Epithelial cell of prostate (primary cell): ENCODE data around the gene ARSB.
"Not testable (repeated sequence)": the region's sequence is repeated elsewhere in the genome, so short reads cannot be mapped to it uniquely, and the experiment has no call there.

ENCODE experiments used
- DNase-seq: peaks from one replicate; pipeline ENCODE4 v3.0.0-alpha.2; 2011; ENCODE audit warnings: low read depth, low spot score
- H3K27ac ChIP-seq: fragments of 450-650 bp; 2 replicates; pipeline ENCODE4 v1.5.1; 2017; ENCODE audit warnings: mild to moderate bottlenecking

The ARSB gene

DNA sequence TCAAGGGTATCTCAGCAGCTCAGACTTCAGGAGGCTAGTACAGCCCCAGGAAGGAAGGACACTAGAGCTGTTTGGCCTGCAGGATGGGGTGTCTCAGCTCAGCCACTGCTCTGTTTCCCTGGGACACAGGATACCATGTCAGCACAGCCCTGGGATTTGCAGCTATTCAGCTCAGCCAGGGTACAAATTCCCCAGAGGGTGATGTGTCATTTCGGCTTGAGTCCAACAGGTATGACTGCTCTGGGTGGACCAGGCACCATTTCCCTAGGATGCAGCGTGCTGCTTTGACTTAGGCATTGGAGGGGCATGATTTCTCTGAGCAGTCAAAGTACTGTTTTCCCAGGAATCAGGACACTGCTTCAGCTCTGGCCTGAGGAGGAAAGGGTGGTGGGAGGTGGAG is 130.1 kb downstream of the ARSB start:
- H3K27ac ChIP-seq = no peak overlapping the region
- no peak for DNase-seq

DNA sequence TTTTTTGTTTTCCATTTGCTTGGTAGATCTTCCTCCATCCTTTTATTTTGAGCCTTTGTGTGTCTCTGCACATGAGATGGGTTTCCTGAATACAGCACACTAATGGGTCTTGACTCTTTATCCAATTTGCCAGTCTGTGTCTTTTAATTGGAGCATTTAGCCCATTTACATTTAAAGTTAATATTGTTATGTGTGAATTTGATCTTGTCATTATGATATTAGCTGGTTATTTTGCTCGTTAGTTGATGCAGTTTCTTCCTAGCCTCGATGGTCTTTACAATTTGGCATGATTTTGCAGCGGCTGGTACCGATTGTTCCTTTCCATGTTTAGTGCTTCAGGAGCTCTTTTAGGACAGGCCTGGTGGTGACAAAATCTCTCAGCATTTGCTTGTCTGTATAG is 133.2 kb downstream of the ARSB start:
- not testable (repeated sequence) for DNase-seq, H3K27ac ChIP-seq

DNA sequence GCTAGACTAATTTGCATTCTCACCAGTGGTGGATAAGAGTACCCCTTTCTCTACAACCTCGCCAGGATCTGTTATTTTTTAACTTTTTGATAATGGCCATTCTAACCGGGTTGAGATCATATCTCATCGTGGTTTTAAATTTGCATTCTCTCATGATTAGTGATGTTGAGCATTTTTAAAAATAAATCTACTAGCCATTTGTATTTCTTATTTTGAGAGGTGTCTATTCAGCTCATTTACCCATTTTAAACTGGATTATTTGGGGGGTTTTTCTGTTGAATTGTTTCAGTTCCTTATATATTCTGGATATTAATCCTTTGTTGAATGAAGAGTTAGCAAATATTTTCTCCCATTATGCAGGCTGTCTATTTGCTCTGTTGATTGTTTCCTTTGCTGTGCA is 139.6 kb downstream of the ARSB start:
- DNase-seq = no peak
- no peak overlapping the region for H3K27ac ChIP-seq

DNA sequence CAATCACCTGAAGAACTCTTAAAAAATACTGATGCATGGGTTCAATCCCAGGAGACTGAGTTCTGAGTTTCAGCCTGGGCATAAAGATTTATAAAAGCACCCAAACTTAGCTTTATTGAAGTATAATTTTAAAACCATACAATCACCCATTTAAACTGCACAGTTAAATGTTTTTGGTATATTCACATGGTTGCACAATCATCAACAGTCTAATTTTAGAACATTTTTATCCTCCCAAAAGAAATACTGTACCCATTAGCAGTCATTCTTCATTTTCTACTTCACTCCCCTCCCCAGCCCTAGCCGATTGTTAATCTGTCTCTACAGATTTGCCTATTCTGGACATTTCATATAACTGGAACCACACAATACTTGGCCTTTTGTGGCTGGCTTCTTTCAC is 141.7 kb downstream of the ARSB start:
- no peak overlapping the region for H3K27ac ChIP-seq
- DNase-seq = no peak

DNA sequence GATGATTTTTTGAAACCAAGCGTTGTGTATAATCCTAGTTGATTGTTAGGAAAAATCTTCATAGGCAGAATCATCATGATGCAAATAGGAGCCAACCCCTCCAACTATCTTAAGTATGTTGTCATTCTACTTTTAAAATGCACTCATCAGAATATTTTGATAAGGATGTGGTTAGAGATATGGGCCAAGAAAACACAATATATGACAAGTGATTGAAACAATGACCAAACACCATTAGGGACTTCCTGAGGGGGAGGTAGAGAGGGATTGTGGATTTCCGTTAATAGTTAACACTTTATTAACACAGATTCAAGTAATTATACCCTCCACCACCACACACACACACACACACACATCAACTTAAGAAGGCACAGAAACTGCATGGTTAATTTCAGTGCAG is 143.3 kb downstream of the ARSB start:
- no peak overlapping the region for H3K27ac ChIP-seq
- DNase-seq = no peak

DNA sequence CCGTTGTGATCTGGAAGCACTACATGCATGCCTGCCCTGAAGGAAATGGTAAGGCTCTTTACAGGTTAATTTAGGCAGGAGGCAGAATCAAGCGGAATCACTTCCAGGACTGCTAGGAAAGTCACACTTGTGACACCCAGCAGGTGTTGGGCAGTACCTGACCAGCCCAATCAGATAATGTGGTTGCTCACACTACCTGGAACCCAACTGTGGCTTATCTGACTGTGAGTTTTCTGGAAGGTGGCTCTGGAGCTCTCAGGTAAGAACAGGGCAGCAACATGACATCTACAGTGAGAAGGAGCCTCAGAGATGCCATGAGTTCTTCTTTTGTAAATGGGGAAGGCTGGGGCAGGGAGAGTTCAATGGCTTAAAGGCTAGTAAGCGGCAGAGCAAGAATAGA is 146.4 kb downstream of the ARSB start:
- H3K27ac ChIP-seq = no peak overlapping the region
- DNase-seq = no peak

DNA sequence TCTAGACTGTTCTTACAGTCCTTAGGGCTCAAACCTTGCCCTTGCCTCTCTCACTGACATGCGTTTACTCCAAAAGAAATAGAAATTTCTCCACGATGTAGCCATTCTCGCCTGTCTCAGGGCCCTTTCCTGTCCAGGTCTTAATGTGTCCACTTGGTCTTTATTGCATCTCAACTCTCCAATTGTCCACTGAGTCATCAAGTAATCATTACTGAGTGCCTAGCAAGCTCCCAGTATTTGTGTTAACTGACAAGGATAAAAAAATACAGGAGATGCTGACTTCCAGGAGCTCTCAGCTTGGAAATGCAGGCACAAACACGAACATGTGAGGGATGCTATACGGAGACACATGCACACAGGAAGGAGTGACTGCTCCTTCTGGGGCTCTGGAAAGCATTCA is 147.3 kb downstream of the ARSB start:
- H3K27ac ChIP-seq = no peak overlapping the region
- DNase-seq = no peak

DNA sequence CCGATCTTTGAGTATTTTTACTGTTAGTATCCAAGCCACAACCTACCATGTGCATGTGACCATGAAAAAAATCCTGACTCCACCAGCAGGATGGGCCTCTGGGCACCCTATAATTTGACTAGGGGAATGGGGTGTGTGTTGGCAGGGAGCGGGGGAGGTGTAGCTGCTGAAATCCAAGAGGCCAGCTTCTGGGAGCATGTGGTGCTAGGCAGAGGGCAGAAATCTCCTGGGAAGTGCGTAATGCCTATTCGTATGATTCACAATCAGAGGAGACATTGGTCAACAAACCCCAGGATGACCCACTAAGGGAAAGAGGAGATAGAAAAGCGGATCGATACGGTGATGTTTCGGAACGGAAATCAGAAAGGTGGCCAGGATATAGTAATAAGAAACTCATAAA is 149.9 kb downstream of the ARSB start:
- H3K27ac ChIP-seq = no peak overlapping the region
- DNase-seq = no peak

DNA sequence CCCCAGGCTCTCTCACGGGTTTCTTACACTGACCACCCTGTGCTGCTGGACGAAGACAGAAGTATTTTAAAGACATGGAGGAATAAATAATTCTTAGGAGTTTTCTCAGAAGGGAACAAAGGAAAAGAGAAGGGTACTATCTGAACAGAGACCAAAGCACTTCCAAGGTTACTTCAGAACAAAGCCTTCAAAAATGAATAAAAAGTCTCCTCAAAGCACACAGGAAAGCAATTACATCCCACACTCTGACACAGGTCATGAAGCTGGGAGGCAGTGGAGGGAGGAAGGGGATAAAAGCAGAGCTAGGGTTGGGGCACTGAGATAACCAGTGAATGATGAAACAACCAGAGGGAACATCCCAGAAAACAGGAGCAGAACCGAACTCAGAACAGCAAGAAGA is 151.8 kb downstream of the ARSB start:
- no peak for DNase-seq
- H3K27ac ChIP-seq = no peak overlapping the region

DNA sequence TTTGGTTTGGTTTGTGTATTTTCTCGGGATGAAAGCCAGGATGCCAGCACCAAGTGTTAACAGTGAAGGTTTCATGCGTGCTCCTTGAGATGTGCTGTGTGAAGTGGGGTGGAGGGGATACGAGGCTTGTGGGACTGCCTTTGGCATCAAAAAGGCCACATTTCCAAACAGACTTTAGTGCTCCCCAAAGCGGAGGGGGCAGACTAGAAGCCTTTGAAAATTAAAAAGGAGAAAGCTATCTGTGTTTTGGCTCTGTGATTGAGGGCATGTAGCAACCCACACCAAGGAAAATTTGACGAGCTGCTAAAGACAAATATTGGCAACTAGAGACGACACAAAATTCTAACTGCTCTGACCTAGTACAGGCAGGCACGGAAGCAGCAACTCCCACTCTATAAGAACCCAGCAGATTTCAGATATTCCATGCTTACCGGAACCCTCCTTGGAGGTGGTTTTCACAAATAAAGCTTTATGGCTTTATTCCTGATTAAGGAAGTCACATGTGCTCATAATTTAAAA is 154.5 kb downstream of the ARSB start:
- H3K27ac ChIP-seq = no peak overlapping the region
- DNase-seq = no peak

DNA sequence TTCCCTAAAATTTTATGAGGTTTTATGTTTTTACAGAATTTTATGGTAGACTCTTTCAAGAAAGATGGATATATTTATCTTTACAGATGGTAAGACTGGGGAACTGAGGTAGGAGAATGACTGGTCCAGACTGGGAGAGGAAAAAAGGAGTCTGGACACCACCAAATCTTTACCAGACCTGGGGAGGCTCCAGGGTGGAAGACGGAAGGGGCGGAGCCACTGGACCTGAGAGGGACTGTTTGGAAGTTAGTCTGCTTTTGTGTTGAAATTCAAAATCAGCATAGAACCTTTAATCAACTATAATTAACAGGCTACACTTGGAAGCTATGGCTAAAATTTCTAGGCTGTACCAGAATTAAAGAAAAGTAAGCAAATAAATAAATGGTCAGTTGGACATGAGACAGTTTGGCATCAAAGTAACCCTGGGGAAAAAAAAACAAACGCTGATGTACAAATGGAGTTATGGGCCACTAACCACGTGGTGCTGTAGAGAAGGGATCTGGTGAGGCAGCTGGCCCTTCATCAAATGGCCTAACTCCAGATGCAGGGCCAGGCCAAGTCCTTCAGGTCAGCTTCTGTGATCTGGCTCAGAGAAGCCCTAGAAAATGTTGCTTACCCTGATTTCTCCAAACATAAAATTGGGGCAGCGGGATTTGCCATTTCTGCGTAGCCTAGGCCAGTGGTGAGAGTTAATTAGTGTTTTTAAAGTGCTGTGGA is 155.1 kb downstream of the ARSB start:
- DNase-seq = no peak
- H3K27ac ChIP-seq = no peak overlapping the region

DNA sequence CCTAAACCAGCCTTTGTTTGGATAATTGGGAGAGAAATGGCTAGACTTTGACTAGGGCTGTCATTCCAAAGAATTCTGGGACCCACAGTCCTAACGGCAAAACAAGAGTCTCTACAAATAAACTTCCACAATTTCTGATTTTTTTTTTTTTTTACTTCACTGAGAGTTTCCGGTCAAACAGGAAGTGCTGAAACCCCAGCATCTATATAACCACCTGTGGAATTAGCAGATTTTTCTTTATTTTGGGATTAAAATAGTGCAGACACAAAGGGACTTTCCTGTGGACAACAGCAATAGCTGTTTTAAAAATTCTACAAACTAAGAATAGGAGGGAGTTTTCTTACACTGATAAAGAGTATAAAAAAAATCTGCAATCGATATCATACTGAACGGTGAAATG is 157.4 kb downstream of the ARSB start:
- no peak for DNase-seq
- no peak overlapping the region for H3K27ac ChIP-seq

DNA sequence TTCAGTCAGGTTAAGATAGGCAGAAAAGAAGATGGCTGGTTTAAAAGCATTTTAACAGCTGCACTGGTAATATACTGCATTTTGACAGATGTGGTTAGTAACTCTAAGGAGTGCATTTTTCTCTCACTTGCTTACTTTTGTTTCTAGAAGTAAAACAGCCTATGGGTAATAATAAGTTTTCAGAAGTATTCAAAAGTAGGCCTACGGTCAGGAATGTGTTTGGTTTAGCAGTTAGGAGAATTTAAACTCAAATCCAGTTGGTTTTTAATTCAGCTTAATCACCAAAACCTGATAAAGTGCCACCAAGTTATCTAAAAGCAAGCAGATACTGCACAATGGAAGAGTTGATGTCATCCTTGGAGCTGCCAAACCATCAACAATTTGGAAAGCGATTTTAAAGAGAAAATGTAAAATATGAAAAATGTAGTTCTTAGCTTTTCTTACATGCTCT is 160.3 kb downstream of the ARSB start:
- no peak for DNase-seq
- H3K27ac ChIP-seq = no peak overlapping the region

DNA sequence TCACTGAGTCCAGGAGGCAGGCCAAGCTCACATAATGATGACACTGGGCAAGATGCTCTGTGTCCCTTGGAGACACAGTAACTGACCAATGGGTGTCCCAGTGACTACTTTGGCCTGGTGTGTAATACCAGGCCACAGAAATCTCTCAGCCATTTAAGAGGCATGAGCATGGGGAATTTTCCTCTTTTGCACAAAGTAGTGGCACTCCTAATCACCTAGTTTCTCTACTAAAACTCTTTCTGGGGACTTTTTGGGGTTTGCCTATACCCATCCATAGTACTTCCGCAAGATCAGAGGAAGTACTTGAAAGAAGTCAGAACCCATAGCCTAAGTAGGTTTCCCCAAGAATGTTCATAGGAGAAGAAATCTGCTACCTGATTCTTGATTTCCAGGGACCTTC is 161.9 kb downstream of the ARSB start:
- no peak overlapping the region for H3K27ac ChIP-seq
- DNase-seq = no peak

DNA sequence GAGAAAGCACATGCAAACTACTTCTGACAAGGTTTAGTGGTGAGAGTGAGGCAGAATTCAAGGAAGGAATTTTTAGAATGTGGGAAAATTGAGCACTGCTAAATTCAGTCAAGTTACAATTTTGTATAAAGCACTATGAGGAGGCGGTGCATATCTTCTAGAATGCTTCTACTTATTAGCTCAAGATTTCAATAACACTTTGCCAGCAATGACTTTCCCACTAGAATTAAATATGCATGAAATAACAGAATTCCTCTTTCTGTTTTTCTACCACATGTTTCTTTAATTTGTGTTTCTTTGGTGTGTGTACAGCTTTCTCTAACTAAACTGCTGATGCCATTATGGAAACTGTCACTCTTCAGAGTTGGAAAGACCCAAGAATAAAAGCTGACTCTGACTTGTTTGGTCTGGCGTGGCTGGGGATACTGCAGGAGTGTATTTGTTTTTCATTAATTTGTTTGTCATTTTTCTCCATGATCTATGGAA is 163.5 kb downstream of the ARSB start:
- no peak for DNase-seq
- H3K27ac ChIP-seq = no peak overlapping the region

DNA sequence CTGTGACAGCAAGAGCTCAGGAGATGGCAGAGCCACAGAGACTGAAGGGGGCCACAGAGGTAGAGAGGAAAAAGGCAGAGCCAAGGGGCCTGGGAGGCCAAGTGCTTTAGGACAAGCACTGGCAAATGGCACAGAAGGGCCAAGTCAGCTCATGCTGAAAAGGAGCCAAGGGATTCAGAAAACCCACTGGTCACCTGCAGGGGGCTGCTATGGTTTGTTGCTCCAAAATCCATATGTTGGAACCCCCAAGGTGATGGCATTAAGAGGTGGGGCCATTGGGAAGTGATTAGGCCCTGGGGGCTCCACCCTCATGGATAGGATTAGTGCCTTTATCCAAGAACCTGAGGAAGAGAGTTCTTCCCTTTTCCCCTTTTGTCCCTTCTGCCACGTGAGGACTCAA is 165.4 kb downstream of the ARSB start:
- no peak for DNase-seq
- no peak overlapping the region for H3K27ac ChIP-seq

DNA sequence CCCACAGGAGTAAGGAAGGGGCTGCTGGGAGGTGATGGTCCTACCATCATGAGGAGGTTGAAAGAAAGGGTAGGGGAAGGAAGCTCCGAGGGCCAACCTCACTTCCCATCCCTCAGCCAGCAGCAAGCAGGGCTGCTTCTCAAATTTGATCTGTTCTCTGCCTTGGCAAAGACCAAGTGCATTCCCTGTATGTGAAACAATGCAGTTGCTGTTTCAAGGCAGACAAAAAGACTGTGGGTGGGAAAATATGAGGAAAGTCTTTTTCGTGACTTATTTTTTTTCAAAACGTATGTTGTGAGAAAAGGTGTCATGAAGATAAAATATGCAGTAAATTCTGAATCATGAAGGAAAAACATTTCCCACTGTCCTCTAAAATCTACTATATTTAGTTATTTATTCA is 165.9 kb downstream of the ARSB start:
- DNase-seq = no peak
- no peak overlapping the region for H3K27ac ChIP-seq

DNA sequence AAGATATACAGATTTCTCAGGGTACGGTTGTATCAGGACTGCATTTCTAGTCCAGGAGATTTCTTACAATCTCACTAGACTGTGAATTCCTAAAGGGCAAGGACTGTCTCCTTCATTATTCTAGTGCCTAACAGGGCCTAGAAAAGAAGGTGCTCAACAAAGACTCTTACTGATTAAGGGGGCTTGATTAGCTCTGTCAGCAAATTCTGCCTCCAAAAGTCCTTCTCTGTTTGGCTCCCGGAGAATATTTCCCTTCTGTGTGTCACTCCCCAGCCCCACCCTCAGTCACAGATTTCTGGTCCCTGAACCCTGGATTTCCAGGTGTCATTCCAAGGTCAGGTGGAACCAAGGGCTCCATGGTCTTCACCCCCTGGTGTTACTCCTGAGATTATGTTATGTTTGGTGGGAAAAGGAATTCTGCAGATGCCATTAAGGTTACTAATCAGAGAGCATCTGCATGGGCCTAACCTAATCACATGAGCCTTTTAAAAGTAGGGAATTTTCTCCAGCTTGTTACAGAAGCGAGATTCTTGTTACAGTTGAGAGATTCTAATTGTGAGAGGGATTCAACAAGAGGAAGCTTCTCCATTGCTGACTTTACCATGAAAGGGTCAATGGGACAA is 168.9 kb downstream of the ARSB start:
- DNase-seq = no peak
- H3K27ac ChIP-seq = no peak overlapping the region

DNA sequence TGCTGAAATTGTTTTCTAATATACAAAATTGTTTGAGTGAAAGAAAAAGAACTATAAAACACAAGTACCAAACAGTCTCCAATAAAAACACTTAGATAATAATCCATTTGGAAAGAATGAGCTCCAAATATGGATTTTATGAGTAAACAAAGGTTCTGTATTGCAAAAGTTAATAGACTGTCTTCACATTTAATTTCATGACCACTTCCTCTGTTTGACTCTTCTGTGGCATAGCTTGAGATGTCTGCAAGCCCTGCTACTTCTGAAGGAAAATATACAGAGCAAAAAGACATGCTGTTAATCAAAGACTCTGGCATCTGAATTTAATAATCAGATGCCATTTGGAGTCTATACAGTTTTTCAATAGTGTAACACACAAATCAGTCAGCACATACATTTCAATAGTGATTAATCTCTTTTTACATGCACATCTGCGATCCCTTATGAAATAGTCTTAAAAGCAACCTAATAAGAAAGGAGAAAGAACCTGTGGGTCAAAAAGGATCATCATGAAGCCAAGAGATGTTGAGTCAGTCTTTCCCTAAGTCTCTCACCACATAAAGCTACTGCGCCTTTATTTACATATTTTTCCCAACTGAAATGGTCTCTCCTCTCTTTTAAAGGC is 171.1 kb downstream of the ARSB start:
- no peak for DNase-seq
- no peak overlapping the region for H3K27ac ChIP-seq

DNA sequence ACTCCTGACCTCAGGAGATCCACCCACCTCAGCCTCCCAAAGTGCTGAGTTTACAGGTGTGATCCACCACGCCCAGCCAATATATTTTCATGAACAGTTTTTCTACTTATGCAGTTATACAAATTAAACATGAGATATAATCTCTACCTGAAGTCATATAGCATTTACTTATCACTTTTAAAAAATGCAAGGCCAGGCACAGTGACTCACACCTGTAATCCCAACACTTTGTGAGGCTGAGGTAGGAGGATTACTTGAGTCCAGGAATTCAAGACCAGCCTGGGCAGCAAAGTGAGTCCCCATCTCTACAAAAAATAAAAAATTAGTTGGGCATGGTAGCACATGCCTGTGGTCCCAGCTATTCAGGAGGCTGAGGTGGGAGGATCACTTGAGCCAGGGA is 171.8 kb downstream of the ARSB start:
- H3K27ac ChIP-seq = no peak overlapping the region
- DNase-seq = no peak

DNA sequence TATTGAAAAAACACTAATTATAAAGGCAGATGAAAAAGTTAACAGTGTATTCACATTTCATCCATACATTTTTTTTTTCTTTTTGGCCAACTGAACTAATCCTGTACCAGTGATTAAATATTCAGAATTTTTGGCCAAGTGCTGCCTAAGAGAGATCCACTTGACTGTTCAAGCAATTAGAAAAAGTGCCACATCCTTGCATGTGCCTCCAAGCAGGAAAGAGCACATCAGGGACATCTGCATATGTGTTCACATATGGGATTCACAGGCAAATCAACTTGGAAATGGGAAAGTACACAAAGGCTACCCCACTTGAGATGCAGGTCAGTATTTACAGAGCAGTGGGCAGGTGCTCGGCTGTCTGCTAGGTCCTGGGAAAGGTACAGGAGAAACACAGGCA is 173.2 kb downstream of the ARSB start:
- no peak for DNase-seq
- no peak overlapping the region for H3K27ac ChIP-seq
